DOHH2 (cell line): ENCODE measurements around the gene FAU.
A peak's percentile ranks its signal among the peaks of the same experiment; 100 is the strongest.

Source experiments
- H3F3A ChIP-seq: fragments of 200-600 bp; sonication (generic), shearing (Covaris generic); 2 replicates; pipeline ENCODE4 v1.6.0; 2016; ENCODE audit warnings: antibody characterized with exemption, mild to moderate bottlenecking; ENCODE audit not compliant: control insufficient read depth, insufficient read depth
- H3K27ac ChIP-seq: fragments of 200-600 bp; sonication (generic); 2 replicates; pipeline ENCODE4 v1.5.1; 2014; ENCODE audit warnings: low read depth, mild to moderate bottlenecking, low read length, moderate library complexity
- H3K27me3 ChIP-seq: fragments of 200-600 bp; sonication (generic); 2 replicates; pipeline ENCODE4 v1.6.1; 2014; ENCODE audit warnings: mild to moderate bottlenecking, low read length, mixed read lengths; ENCODE audit not compliant: control insufficient read depth
- H3K36me3 ChIP-seq: fragments of 200-600 bp; sonication (generic); 2 replicates; pipeline ENCODE4 v1.6.1; 2014; ENCODE audit warnings: mild to moderate bottlenecking, low read length, moderate library complexity, mixed read lengths; ENCODE audit not compliant: control insufficient read depth
- H3K4me1 ChIP-seq: fragments of 200-600 bp; sonication (generic); 2 replicates; pipeline ENCODE4 v1.6.1; 2014; ENCODE audit warnings: mild to moderate bottlenecking, low read length, mixed read lengths; ENCODE audit not compliant: control insufficient read depth
- H3K4me2 ChIP-seq: fragments of 200-600 bp; sonication (generic); 2 replicates; pipeline ENCODE4 v1.6.0; 2014; ENCODE audit warnings: mild to moderate bottlenecking, low read length, moderate library complexity
- H3K4me3 ChIP-seq: fragments of 200-600 bp; sonication (generic); 2 replicates; pipeline ENCODE4 v1.5.1; 2014; ENCODE audit warnings: mild to moderate bottlenecking, low read length, mixed read lengths
- H3K79me2 ChIP-seq: fragments of 200-600 bp; sonication (generic); 2 replicates; pipeline ENCODE4 v1.6.1; 2014; ENCODE audit warnings: mild to moderate bottlenecking, low read length, mixed read lengths; ENCODE audit not compliant: control insufficient read depth
- H3K9me2 ChIP-seq: fragments of 200-600 bp; sonication (generic); replicated peaks from 2 replicates; pipeline ENCODE4 v1.6.1; 2014; ENCODE audit warnings: mild to moderate bottlenecking, low read length, mixed read lengths; ENCODE audit not compliant: control insufficient read depth
- H3K9me3 ChIP-seq: fragments of 200-600 bp; sonication (generic); 2 replicates; pipeline ENCODE4 v1.6.1; 2014; ENCODE audit warnings: antibody characterized with exemption, low read length, mixed read lengths; ENCODE audit not compliant: control insufficient read depth, insufficient read depth
- H4K20me1 ChIP-seq: fragments of 200-600 bp; sonication (generic); 2 replicates; pipeline ENCODE4 v1.6.0; 2014; ENCODE audit warnings: low read depth, mild to moderate bottlenecking, antibody characterized with exemption, low read length, moderate library complexity; ENCODE audit not compliant: control insufficient read depth, insufficient read depth
- CTCF ChIP-seq: fragments of 200-600 bp; sonication (generic); IDR thresholded peaks from one replicate; pipeline ENCODE4 v1.5.1; 2014; ENCODE audit warnings: antibody characterized with exemption, mild to moderate bottlenecking, low read depth, low read length; ENCODE audit not compliant: poor library complexity, severe bottlenecking
- EZH2phosphoT487 ChIP-seq: fragments of 200-600 bp; sonication (generic); IDR thresholded peaks from 2 replicates; pipeline ENCODE4 v1.6.1; 2017; ENCODE audit warnings: borderline replicate concordance, mild to moderate bottlenecking, antibody characterized with exemption, low read length, moderate library complexity, mixed read lengths

The FAU gene

GRCh38 chr11:65078151-65078550, 43.8 kb downstream of the FAU start:
- Histone ChIP-seq H3K27ac (no peak overlapping the region), H3K9me2 (no peaks in the 10 kb centered on the region), H3K79me2 (peaks cover 65% of the 10 kb centered on the region), H3F3A (no peaks in the 10 kb centered on the region), H4K20me1 (no peaks in the 10 kb centered on the region), H3K36me3 (peaks cover 76% of the 10 kb centered on the region), H3K4me2 (peak overlapping the region; percentile 37), H3K4me1 (peaks cover 49% of the 10 kb centered on the region), H3K9me3 (no peaks in the 10 kb centered on the region), H3K27me3 (no peaks in the 10 kb centered on the region), H3K4me3 (peak overlapping the region; percentile 31)
- TF ChIP-seq CTCF, result peak; percentile 83
- TF ChIP-seq EZH2phosphoT487, result no peak

GRCh38 chr11:65077451-65077850, 44.5 kb downstream of the FAU start:
- Histone ChIP-seq H3F3A (no peaks in the 10 kb centered on the region), H3K4me3 (no peak overlapping the region), H3K4me1 (peaks cover 46% of the 10 kb centered on the region), H3K36me3 (peaks cover 69% of the 10 kb centered on the region), H3K27ac (no peak overlapping the region), H3K79me2 (peaks cover 58% of the 10 kb centered on the region), H3K9me3 (no peaks in the 10 kb centered on the region), H4K20me1 (no peaks in the 10 kb centered on the region), H3K27me3 (no peaks in the 10 kb centered on the region), H3K4me2 (no peak overlapping the region), H3K9me2 (no peaks in the 10 kb centered on the region)
- TF ChIP-seq EZH2phosphoT487, result no peak
- TF ChIP-seq CTCF, result no peak

- peaks cover 18% of the 10 kb centered on the region for H3K4me1 ChIP-seq
- H3K9me3 ChIP-seq, result no peaks in the 10 kb centered on the region
- H3K27ac ChIP-seq, result no peak overlapping the region
- no peaks in the 10 kb centered on the region for H3K9me2 ChIP-seq
- peaks cover 23% of the 10 kb centered on the region for H3K36me3 ChIP-seq
- no peaks in the 10 kb centered on the region for H3K27me3 ChIP-seq
- TF ChIP-seq CTCF, result no peak
- H3K4me3 ChIP-seq, result no peak overlapping the region
- H3F3A ChIP-seq, result no peaks in the 10 kb centered on the region
- H4K20me1 ChIP-seq, result no peaks in the 10 kb centered on the region
- peaks cover 12% of the 10 kb centered on the region for H3K79me2 ChIP-seq
- H3K4me2 ChIP-seq, result peak overlapping the region; percentile 39
These were observed 49.3 kb downstream of the FAU start for GRCh38 chr11:65072631-65072966.
